Activated gamma-delta T cell treated with anti-CD3 and anti-CD28 coated beads, Interleukin-2, amount 50 U/mL, for 16 hours (primary cell): ENCODE measurements around the gene DSCAML1.

ENCODE experiments used
- DNase-seq: peaks from one replicate; pipeline ENCODE4 v3.0.0-alpha.2; 2020; ENCODE audit warnings: low read depth

DSCAML1 gene

GRCh38 chr11:117832511-117832910 is 35.5 kb upstream of the DSCAML1 start:
- DNase-seq, result no peak

- DNase-seq, result no peak
Observed at GRCh38 chr11:117831661-117832415, 34.8 kb upstream of the DSCAML1 start.

- DNase-seq, result no peak
Observed at GRCh38 chr11:117830674-117831351, 33.8 kb upstream of the DSCAML1 start.

- DNase-seq, result no peak
Observed at GRCh38 chr11:117830072-117830471, 33.1 kb upstream of the DSCAML1 start.

DNA sequence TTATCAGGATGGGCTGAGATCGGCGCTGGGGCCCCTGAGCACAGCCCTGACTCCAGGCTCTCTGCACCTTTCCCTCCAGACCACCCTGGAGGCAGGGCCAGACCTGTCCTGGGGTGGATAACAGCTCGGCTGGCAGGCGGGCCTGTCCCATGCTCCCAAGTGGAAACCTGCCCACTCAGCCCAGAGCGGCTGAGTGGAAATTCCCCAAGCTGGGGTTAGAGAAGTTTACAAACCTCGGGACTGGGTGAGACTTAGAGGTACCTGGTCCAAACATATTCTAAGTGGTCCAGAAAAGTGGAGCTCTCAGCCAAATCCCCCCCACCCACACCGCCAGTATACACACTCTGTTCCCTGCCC is 32.3 kb upstream of the DSCAML1 start:
- DNase-seq, result no peak

DNA sequence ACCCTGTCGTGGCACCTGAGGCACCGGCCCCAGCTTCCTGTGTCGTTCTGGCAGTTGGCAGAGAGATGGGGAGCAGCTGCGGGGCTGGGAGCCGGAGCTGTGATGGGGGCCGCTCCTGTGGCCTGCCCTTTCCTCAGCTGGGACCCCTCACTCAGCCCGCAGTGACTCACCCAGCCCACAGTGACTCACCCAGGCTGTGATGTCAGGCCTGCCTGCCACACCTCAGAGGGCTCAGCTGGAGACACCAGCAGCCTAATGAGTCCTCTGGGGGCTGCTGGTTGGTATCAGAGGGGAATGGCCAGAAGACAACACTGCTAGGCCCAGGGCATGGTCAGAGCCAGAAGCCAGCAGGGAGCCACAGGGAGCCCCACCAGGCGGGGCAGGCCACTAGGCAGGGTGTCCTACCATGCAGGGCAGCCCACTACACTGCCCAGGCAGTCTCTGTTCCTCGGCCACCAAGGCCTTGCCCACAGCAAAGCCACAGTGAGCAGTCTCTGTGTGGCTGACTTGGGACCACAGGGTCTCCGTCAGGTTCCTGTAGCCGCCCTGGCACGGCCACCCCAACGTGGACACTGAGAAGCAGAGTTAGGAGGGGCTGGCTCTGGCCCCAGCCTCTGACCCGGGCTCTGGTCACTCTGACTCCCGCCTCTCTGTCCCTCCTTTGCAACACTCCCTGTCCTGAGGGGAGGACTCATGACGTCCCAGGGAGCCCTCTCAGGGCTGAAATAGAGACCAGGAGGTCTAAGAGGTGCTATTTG is 31.8 kb upstream of the DSCAML1 start:
- peak; percentile 90 for DNase-seq

DNA sequence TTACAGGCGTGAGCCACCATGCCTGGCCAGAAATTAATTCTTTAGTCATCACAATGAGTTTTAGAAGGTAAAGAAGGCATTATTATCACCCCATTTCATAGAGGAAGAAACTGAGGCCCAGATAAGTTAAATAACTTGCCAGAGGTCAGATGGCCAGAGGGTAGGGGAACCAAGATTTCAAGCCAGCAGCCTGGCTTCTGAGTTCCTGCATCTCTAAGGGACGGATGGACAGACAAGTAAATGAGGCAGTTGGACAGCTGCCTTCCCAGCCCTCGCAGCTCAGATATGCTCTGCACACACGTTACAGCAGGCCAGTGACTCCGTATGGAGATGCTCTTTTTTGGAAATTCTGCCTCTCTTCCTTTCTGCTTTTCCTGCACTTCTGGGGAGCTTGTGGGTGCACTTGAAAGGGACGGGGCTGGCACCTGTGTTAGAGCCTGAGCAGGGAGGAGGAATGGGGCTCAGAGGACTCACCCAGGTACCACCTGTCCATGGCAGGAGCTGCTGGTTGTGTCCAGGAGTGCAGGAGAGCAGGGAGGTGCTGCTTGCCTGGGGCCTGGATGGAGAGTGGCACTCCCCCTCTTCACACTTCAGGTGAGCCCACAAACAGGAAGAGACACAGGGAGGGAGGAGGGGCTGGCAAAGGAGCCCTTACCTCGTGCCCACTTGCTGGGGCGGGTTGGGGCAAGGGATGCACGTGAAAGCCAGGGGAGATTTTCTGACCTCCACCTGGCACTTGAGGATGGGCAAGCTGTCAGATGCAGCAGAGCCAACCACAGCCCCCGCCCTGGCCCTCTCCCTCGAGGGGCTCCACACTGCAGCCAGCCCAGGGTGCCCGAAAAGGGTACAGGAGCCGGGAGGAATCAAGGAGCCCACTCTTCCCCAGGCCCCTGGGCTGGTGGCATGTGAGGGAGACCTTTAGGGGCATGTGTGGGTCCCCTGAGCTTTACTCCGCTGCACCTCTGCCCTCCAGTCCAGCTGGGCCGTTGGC is 30.8 kb upstream of the DSCAML1 start:
- no peak for DNase-seq

DNA sequence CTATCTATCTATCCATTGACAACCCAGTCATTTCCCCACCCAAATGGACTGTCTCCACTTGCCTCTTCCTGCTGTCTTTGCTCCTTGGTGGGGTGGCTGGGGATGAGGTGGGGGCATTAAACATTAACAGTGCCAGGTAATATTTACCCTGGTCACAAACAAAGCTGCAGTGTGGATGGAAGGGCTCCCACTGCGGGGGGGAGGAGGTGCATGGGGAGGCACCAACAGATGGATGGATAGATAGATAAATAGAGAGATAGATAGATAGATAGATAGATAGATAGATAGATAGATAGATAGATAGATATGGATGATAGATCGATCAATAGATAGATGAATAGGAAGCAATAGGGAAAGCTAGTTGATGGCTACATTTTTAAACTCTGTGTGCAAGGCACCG is 29.8 kb upstream of the DSCAML1 start:
- DNase-seq, result no peak

DNA sequence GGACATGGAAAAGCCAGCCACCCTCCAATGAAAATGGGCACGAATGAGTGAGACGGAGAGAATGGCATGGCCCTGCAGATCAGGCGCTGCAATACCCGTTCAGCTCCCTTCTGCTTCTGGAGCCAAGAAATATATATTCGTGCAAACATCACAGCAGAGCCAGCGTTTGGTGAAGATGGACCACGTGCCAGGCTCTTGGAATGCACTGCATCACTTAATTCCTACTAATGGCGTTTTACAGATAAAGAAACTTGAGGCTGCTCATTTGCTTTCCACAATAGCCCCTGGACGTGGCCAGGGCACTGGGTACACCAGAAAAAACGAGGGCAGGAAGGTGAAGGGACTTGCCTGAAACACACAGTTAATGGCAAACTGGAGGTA is 29.2 kb upstream of the DSCAML1 start:
- DNase-seq, result no peak

DNA sequence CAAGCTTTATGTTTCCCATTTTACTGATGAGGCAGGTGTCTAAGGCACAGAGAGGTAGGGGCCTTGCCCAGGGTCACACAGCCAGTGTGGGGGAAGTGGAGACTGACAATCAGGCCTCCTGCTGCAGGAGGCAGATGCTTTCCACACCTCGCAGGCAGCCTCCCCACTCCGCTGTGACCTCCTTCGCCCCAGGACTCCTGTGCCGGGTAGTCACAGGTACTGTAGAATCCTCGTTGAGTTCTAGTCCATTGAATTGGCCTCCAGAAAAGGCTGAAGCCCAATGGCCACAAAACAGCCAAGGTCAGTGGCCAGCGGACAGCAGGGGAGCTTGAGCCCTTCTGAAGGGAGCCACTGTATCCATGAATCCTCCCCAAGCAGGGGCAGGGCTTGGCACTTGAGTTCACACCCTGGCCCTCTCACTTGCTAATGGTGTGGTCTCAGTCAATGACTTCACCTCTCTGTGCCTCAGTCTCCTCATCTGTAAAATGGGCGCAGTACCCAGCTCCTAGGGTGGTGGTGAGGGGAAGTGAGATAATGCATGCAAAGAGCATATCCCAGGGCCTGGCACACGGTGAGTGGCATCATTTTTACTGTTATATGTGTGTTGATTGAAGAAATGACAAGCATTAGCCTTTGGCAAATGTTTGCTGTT is 28.6 kb upstream of the DSCAML1 start:
- no peak for DNase-seq

DNA sequence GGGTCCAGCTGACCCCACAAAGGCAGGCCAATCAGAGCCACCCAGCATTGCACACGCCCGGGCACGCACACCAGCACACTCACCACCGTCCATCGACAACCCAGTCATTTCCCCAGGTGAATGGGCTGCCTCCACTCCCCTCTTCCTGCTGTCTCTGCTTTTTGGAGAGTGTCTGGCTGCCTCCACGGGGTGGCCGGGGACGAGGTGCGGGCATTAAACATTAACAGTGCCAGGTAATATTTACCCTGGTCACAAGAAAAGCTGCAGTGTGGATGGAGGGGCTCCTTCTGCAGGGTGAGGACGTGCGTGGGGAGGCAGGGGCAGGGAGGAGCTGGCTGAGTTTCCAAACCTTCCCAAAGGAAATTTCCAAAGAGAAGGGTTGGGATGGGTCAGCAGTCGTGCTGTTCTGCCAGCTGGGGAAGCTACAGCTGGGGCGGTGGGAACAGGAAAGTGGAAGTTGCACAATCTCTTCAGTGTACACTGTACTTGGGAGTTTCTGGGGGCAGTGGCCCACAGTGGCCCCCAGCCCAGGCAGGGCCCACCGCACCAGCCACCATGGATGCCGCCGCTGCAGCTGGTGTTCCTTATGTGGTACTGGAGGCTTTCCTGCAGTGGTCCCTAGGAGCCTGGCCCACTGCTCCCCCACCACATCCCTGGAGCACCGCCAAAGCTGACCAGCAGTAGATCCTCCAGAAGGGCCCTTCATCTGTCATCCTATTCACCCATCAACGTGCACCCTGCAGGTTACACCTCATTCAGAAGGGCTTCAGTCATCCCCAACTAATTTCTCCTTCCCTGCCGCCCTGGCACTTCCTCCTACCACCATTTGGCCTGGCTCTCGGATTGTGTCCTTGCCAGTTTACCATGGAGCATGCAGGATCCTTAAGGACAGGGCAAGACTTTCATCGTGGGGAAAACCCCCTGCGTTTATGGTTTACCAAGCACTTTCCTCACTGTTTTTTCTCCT is 27.8 kb upstream of the DSCAML1 start, which contains the start of gene FXYD2:
FXYD2 (minus strand) TSS at position 174 of the 967 bp plus-strand sequence; CDS start at position 108, 66 bp downstream.
- no peak for DNase-seq

- DNase-seq, result no peak
Observed at GRCh38 chr11:117823946-117824420, 27.0 kb upstream of the DSCAML1 start.

DNA sequence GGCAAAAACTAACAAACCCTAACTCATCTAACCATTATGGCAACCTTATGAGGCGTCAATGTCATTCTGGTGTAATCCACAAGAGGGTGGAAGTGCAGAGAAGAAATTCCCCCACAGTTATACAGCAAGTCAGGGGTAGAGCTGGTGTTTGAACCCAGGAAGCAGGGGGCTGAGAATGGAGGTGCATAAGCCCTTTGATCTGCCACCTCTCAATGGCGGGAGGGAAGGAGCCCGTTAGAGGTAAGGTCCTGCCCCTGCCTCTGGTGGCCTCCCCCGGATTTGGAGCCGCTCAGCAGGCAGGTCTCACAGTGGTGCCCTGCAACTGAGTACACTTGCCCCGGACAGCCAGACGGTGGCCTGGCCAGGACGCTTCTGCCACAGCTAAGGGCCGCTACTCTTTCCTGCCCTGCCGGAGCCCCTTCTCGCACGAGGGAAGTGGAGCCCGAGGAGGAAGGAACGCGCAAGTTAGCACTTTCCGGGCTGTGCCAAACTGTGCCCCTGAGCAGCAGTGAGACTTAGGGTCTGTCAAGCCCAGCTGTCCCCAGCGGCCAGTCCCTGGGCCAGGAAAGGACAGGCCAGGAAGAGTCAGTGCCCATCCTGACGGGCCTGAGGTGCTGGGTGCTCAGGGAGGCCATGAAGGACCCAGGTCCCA is 26.4 kb upstream of the DSCAML1 start:
- DNase-seq, result no peak

DNA sequence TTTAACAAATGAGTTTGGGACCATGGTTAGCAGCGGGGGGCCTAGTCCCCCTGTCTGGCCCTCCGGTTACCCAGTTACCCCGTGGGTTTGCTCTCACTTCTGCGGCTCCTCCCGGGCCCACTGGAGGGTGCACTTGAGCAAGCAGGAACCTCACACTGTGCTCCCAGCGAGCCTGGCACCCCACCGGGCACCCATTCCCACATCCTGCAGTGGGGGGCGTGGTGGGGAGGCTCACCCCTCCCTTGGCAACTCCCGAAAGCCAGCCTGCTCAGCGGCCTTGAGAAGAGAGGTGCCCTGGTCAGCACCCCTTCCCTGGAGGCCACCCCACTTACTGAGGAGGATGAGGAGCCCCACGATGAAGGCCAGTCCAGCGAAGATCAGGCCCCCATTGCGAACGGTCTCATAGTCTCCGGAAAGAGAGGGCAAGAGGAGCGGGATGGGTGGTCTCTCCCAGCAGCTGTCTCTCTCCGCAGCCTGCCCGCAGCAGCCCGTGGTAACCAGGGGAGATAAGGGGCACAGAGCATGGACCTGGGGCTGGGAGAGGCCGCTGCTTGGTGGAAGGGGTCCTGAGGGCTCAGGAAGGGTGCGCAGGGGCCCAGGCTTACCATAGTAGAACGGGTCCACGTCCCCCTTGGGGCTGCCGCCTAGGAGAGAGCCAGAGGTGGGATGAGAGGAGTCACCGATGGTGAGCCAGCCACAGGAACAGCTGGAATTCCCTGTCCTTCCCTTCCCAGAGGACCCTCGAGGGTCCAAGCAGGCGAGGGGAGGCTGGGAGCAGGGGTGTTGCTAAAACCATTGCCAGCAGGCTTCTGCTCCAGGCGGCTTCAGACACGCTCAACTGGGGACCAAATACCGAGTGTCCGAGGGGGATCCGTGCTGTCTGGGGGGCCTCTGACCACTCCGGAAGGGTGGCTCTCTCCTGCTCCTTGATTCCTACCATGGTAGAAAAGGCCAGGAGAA is 25.3 kb upstream of the DSCAML1 start:
- DNase-seq, result no peak

DNA sequence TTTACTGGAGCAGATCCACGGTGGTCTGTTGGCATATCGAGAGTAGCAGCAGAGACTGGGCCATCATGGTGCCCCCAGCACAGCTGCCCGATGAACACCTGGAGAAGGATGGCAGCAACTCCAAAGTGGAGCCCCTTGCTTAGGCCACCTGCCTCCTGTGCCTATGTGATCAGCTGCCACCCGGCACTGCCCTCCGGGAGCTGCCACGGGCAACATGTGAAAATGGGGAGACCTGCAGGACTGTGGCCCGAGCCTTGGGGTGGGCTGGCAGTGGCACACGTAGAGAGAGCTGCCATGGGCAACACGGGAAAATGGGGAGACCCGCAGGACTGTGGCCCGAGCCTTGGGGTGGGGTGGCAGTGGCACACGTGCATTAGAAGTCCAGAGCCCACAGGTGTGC is 24.4 kb upstream of the DSCAML1 start:
- no peak for DNase-seq

GRCh38 chr11:117820516-117820915 is 23.5 kb upstream of the DSCAML1 start:
- no peak for DNase-seq

- DNase-seq, result no peak
Observed at GRCh38 chr11:117820071-117820470, 23.1 kb upstream of the DSCAML1 start.
